ENCODE data around the gene STAC2. TPM values are rescaled to one million over a fixed set of nuclear protein-coding genes. Genes with fewer than 3 reads are reported as not detected.

Gene STAC2
- total RNA-seq, 1 donor: not detected

DNA sequence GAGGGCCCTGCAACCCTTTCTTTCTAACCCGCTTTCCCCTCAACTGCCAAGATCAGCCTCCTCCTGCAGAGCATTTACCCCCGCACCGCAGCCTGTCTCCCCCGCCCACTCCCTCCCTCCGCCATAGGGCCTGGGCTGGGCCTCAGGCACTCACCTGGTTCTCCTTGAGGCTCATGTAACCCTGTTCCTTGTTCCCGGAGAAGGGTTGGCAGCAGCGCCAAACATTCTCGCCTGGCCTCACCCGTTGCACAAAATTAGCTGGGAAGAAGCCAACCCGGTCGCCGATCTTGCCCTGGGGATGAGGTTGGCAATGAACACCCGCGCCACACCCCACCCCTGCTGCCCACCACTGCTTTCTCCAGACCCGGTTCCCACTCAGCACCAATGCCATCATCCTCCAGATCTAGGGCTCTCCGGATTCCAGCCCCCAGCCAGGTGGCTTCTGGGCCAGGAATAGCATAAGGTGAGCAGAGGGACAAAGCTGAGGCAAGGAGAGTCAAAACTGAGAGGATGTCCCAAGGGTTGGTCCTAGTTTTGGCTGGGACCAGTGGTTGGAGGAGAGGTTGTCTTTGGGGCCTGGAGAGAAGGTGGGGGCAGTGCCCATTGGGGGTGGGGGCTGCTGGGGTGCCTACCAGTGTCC is 12.8 kb downstream of the STAC2 start:
- no peak for DNase-seq (ENCODE audit: low read depth in 2 of 3, low spot score in 2 of 3)

DNA sequence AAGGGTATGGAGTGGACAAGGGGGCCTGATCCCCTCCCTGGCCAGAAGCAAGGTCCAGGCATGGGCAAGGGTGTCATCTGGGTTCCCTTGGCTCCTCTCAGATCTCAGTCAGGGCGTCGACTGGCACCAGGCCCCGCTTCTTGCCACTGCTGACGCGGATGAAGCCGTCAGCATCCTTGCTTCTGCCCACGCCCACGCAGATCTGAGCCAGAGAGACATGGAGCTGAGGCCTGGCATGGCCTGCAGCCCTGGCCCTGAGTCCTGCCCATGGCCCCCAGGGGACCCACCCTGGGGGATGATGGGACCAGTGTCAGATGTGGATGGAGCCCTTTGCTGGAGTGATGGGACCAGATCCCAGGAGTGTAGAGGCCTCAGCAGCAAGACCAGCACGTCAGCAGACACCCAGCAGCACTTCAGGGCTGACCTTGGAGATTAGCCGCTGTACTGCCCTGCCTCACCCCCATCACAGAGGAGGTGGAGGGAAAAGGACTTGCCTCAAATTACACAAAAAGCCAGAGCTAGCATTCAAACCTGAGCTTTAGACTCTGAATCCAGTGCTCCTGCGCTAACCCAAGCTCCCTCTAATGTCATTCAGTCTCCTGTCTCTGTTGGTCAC is 13.4 kb downstream of the STAC2 start:
- DNase-seq (ENCODE audit: low read depth in 2 of 3, low spot score in 2 of 3): no peak

DNA sequence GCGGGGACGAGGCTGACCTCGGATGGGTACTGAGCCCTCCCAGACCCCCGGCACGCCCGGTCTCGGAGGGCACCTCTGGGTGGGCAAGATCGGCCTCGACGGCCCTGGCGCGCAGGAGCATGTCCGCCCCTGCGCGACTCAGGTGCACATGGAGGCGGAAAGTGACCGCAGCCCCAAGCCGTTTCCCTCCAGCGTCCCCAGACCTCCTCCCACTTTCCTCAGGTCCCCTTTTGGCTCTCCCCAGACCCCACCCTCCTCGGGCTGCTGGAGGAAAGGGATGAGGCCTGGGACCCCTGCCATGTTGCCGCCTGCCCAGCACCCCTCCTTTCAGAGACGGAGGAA is 15.7 kb downstream of the STAC2 start:
- DNase-seq (ENCODE audit: low read depth in 2 of 3, low spot score in 2 of 3): no peak

DNA sequence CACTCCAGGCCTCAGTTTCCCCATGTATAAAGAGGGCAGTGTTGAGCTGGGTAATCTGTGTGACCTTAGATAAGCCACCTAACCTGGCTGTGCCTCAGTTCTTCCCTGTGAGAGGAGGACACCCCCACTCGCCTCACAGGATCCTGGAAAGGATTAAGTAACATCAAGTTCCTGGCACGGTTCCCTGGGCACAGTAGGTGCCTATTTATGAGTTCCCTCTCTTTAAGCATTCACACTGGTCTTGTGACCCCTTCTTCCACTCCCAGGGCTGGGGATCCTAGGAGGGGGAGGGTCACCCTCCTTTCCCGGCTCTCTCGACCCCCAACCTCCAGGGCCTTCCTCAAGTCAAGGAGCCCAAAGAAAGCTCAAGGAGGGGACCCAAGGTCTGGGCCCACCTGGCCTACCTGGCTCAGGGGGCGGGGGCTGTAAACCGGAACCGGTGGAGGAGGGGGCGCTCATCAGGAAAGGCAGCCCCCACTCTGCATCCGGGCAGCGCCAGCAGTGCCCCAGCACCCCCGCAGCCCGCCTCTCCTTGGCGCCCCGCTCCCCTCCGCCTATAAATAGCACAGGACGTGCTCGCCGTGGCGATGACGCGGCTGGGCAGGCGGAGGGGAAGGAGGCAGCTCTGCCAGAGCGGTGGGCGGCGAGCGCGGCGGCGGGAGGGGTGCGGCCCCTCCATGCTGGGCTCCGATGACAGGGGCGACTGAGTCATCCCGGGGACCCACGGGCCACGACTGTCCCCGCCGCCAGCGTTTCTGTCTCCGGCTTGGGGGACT is 16.2 kb downstream of the STAC2 start:
- DNase-seq (ENCODE audit: low read depth in 2 of 3, low spot score in 2 of 3): peak in 2 of 3 donors; percentile 79 to 86

DNA sequence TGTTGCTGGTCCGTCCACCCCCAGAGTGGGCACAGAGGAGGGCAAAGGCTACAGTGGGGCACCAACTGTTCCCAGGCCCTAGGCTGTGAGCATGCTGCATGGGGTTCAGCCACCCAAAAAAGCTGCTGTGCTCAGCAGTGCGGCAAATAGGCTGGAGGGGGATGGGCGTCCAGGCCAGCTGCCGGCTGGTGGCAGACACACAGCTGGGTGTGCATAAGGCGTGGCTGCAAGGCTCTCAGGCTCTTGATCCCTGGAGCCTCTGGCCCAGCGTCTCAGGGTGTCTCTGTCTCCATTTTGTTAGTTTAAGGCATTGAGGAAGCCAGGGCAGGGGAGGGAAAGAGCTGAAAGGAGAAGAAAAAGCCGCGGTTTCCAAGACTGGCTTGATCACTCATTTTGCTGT is 16.9 kb downstream of the STAC2 start:
- DNase-seq (ENCODE audit: low read depth in 2 of 3, low spot score in 2 of 3): no peak

DNA sequence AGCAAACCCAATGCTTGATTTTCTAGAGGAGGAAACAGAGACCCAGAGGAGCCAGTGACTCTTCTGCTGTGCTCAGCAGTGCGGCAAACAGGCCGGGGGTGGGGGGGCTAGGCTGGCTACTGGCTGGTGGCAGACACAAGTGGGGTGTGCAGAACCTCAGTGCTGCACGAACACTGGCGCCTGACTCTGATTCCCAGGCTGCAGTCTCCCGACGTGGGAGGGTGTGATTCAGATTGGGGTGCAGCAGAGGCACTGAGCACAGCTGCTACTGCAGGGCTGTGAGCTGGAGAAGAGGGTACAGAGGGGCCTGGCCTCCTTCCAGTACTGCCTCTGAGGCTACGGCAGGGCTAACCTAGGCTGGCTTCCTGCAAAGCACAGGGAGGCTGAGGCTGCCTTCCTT is 17.6 kb downstream of the STAC2 start:
- no peak for DNase-seq (ENCODE audit: low read depth in 2 of 3, low spot score in 2 of 3)

DNA sequence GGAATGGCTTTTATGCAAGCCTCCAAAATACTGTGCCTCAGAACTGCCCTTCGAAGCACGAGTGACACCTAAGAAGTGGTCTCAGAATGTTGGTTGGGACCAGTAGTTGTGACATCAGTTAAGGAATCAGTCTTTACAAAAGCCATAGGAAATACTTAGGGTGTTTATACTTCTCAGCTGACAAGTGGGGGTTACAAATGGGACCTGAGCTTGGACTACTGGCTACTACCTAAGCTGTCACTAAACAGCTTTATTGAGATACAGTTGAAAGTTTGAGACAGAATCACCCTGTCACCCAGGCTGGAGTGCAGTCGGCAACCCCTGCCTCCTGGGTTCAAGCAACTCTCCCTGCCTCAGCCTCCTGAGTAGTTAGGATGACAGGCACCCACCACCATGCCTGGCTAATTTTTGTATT is 20.6 kb downstream of the STAC2 start:
- DNase-seq (ENCODE audit: low read depth in 2 of 3, low spot score in 2 of 3): no peak

DNA sequence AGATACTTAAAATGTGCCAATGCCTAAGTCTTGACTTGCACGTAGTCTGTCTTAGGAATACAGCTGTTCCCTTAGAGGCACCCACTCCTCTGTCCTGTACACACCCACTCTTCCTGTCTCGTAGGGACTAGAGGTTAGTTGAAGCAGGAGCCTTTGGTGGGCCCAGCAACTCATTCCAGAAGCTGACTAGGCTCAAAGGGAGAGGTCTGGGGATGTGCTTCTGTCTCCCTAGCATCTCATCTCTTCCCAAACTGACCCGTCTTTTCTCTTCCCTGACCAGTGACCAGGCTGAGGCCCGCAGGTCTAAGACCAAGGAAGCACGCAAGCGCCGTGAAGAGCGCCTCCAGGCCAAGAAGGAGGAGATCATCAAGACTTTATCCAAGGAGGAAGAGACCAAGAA is 21.5 kb downstream of the STAC2 start:
- DNase-seq (ENCODE audit: low read depth in 2 of 3, low spot score in 2 of 3): no peak

DNA sequence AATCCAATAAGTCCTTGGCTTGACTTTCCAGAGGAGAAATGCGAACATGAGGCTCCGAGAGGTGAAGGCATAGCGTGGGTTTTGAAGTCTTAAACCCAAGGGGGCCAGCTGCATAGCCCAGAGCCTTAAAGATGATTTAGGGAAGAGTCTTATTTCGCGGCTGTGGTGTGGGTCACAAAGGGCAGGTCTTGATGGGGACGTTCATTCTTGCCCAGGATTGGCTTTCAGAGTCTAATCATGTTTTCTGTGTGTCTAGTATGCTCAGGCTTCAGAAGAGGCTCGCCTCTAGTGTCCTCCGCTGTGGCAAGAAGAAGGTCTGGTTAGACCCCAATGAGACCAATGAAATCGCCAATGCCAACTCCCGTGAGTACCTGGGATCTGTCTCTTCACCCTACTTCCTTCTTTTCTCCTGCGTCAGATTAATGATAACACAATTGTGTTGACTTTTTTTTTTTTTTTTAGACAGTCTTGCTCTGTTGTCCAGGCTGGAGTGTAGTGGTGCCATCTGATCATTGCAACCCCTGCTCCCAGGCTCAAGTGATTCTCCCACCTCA is 24.7 kb downstream of the STAC2 start:
- no peak for DNase-seq (ENCODE audit: low read depth in 2 of 3, low spot score in 2 of 3)

DNA sequence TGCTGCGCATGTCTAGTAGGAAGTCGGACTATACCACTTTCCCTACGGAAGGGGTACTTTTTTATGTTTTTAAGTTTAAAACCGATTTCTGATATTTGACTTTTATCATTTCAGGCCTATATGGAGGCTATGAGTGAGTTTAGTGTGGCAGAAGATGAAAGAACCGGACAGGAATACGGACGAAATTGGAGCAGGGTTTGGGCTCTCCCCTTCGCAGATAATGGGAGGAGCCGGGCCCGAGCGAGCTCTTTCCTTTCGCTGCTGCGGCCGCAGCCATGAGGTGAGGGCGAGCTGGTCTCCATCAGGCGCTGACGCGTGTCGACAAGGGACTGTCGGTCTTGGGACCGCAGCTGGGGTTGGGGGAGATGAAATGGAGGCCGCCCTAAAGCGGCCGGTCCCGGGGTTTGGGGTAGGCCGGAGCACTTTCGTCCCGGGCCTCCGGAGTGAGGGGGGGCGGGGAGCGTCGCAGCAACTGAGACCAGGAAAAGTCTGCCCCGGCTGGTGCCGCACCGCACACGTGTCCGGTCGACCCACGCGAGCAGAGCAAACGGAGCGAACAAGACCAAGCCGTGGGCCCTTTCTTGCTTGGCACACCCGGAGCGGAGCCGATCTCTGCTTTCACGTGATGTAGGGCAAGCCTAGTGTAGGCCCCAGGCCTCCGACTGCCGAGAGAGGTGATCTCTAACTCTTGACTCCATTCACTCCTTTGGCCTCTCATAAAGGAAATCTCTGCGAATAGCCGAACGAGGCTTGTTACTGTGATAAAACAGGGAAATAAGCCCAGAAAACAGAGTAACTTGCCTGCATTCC is 25.5 kb downstream of the STAC2 start, which contains the start of gene RPL19:
Gene RPL19 (plus strand): TSS at position 214 of the 810 bp plus-strand sequence. CDS start 62 bp downstream, at position 276.
- DNase-seq (ENCODE audit: low read depth in 2 of 3, low spot score in 2 of 3): peak in 2 of 3 donors; percentile 44 to 88

DNA sequence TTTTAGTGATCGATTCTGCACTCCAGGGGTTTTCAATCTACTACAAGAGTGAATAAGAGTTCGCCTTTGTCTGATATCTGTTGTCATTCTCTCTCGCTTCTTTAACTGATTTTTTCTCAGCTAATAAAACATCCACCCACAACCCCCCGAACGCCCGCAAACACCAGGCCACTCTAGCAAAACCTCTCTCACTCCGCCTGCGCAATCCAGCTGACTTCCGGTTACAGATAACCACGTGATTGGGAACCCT is 26.0 kb downstream of the STAC2 start:
- DNase-seq (ENCODE audit: low read depth in 2 of 3, low spot score in 2 of 3): peak in 2 of 3 donors; percentile 93 to 96

DNA sequence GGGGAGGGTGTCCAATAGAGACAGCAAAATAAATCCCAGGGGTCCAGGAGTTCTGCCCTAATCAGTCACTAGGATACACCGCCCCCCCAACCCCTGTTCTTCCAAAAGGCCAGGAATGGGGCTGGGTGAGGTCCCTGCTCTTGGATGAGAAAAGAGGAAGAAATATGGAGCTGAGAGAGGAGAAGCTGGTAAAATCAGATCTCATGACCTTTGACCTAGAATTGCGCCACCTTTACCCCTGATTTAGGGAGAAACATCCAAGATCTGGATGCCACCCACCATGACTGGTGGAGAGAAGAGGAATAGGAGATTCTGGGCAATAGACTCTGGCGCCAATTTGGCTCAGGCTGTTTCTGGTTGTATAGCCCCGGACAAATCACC is 27.6 kb downstream of the STAC2 start:
- no peak for DNase-seq (ENCODE audit: low read depth in 2 of 3, low spot score in 2 of 3)

DNA sequence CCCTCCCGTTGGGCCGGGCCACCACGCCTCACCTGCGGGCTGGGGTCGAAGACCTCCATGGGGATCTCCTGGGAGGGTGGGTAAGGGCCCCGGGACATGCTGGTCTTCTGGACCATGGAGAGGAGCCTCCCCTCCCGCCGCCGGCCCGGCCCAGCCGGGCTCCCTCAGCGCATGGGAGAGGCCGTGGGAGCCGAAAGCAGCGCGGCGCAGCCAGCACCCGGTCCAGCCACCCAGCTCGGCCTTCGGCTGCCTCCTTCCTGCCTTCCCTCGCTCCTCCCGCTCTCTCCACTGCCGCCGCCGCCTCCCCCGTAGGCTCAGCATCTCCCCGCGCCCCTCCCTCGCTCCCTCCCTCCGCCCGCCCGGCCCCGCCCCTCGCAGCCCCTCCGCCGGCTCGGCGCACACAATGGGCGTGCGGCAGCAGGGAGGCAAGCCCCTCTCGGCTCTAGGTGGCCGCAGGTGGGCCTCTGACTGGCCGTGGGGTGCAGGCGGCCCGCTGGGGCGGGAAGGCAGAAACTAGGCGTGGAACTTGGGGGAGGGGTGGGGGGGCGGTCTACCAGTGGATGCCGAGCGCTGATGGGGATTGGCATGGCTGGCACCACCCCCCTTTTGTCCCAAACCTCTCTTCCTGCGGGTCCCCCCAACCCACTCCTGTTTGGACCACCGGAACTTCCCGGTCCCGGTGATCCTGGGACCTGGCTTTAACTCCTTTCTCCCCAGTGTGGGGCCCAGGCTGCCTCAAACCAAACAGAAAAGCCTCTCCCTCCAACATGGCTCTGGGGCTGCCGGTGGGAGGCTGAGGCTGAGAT is 28.2 kb downstream of the STAC2 start, which contains the start of gene CACNB1:
Gene CACNB1 (minus strand): TSS at position 290 of the 806 bp plus-strand sequence. CDS start 174 bp downstream, at position 116.
- DNase-seq (ENCODE audit: low read depth in 2 of 3, low spot score in 2 of 3): peak in 2 of 3 donors; percentile 56

DNA sequence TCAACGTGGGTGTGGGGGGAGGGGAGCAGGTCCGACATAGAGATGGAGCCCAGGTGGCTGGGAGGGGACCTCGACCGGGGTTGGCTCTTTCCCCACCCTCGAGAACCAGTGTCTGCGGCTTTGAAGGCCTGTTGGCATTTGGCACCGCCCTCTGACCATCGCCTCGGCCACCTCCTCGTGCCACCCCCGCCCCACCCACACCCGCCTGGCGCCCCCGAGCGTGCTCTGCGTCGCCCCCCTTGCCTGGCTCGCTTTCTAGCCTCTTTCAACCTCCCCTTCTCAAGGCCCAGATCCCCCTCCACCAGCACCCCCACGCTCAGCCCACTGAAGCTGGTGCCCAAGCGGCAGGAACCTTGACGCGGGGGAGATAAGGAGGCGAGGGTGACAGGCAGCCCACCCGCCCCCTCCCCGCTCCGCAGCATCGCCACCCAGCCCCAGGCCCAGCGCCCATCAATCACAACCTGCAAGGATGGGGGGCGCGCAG is 28.9 kb downstream of the STAC2 start:
- no peak for DNase-seq (ENCODE audit: low read depth in 2 of 3, low spot score in 2 of 3)

DNA sequence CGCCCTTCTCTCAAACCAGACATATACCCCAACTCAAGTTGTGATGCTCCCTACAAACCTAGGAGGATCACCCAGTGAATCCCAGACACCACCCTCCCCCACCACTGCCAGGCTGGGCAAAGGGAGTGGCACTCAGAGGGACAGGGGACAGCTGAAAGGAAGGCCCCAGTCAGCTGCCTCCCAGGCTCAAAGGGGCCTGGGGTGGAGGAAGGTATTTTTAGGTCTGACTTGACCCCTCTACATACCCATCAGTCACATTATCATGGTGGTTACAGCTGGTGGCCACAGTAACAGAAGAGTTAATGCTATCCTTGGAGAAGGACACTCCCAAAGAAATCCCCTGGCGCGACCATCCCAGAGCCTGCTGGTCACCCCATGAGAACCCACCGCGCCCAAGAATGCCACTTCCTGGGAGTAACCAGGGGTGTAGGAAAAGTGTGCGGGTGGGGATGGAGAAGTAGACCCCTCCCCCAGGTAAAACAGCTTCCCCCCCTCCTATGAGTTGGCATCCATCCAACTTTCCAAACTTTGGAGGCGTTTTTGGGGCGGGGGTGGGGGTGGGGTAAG is 29.4 kb downstream of the STAC2 start:
- DNase-seq (ENCODE audit: low read depth in 2 of 3, low spot score in 2 of 3): no peak

DNA sequence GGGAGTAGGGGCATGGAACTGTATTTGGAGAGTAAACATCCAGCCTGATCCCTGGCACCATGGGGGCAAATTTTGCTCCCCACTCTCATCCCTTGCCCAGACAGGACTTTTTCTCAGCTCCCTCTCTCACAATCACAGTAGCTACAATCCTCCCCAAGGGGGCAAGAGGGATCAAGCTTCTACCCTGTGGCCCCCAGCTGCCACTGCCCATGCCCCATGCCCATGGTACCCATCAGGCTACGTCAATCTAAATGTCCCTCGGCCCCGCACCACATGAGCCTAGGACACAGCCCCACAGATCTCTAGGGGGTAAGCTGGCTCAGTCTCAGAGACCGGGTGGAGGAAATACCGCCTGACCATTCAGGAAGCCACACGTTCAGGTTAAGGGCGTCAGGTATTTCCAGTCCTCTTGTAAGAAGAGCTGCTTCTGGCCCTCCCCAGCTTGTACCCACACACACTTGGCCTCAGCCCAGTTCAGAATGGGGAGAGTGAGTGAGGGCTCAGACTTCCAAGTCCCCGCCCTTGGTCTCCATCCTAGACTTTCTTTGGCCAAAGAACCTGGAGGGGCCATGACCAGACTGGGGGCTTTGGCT is 30.1 kb downstream of the STAC2 start:
- DNase-seq (ENCODE audit: low read depth in 2 of 3, low spot score in 2 of 3): peak in 1 of 3 donors; percentile 38

DNA sequence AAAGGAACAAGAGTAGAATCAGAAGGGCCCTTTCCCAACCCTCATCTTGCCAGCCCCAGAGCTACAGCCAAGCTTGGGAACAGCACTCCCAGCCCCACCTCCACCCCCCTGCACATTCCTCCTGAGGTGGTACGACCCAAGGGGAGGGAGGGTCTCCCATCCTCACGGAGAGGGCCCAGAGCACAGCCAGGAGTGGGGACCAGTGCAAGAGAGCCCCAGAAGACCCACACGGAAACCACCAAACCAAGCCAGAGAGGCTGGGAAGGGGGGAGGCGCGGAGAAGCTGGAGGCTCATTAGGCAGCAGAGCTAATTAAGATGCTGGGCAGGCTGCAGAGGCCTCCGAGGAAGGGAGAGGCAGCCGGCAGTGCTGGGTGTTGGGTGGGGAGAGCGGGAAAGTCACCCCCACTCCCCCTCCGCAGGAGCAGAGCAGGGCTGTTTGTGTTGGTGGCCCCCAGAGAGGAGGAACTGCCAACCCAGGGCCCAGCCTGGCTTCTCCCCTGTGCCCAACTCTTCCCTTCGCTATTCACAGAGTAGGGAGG is 30.7 kb downstream of the STAC2 start:
- DNase-seq (ENCODE audit: low read depth in 2 of 3, low spot score in 2 of 3): no peak

DNA sequence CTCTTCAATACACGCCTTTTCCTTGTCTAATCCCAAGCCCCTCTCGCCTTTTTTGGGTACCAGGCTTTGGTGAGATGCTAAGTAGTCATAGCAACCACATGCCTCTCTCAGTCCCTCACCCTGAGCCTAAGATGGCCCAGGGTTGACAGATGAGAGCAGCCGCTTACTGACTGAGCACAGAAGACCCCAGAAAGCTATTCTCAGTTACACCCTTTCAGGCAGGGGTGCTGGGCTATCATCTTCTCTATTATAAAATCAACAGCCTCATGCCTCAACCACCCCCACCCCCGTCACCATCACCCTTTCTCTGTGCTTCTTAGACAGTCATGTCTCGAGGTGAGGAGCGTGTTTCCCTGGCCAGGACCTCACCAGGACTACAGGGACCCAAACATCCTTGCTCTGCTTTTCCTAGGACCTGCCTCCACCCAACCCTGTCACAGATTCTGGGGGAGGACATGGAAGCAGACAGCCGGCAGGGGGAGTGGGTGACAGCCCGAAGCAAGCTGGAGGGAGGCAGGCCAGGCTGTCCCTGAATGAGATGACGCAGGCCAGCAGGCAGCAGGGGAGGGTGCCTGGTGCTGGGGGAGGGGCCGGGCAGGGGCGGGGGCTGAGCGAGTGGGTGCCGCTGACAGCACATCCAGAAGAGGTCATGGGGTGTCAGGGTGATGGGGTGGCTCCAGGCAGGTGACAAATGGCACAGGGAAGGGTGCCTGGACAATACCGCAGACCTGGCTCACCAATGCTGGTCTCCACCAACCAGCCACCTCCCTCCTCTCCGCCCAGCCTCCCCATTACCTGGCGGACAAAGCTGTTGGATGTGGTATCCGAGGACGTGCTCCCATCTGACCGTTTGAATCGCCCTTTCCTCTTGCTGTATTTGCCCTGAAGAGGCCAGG is 31.4 kb downstream of the STAC2 start:
- DNase-seq (ENCODE audit: low read depth in 2 of 3, low spot score in 2 of 3): no peak
